Astrocyte of the hippocampus (primary cell): ENCODE data around the gene MYMK.
"Not testable (repeated sequence)": the region's sequence is repeated elsewhere in the genome, so short reads cannot be mapped to it uniquely, and the experiment has no call there.

Experiments
- DNase-seq: peaks from one replicate; pipeline ENCODE4 v3.0.0; 2011; ENCODE audit warnings: low read depth, low spot score

The MYMK gene

GRCh38 chr9:133524679-133525228 is at the start of gene MYMK:
Gene MYMK, minus strand, starts transcription at chr9:133524959. Its CDS starts 115 bp downstream, at chr9:133524844.
- DNase-seq = no peak

GRCh38 chr9:133573791-133574515 is 49.2 kb upstream of the MYMK start:
- no peak for DNase-seq

- peak; percentile 61 for DNase-seq
Measured at GRCh38 chr9:133572821-133573361, 48.1 kb upstream of the MYMK start.

GRCh38 chr9:133571896-133572595 is 47.3 kb upstream of the MYMK start:
- no peak for DNase-seq

- DNase-seq = no peak
Measured at GRCh38 chr9:133571391-133571890, 46.7 kb upstream of the MYMK start.

GRCh38 chr9:133570691-133571080 is 45.9 kb upstream of the MYMK start:
- DNase-seq = no peak

- DNase-seq = no peak
Measured at GRCh38 chr9:133569891-133570690, 45.3 kb upstream of the MYMK start.

GRCh38 chr9:133569121-133569785 is 44.5 kb upstream of the MYMK start:
- no peak for DNase-seq

GRCh38 chr9:133568186-133568585 is 43.4 kb upstream of the MYMK start:
- DNase-seq = no peak

GRCh38 chr9:133566817-133567216 is 42.1 kb upstream of the MYMK start:
- no peak for DNase-seq

GRCh38 chr9:133566382-133566781 is 41.6 kb upstream of the MYMK start:
- DNase-seq = no peak

- DNase-seq = no peak
Measured at GRCh38 chr9:133564451-133565116, 39.8 kb upstream of the MYMK start.

- DNase-seq = not testable (repeated sequence)
Measured at GRCh38 chr9:133563814-133564213, 39.1 kb upstream of the MYMK start.

- DNase-seq = no peak
Measured at GRCh38 chr9:133563291-133563796, 38.6 kb upstream of the MYMK start.

GRCh38 chr9:133562611-133563290 is 38.0 kb upstream of the MYMK start:
- DNase-seq = no peak

- no peak for DNase-seq
Measured at GRCh38 chr9:133561976-133562554, 37.3 kb upstream of the MYMK start.

GRCh38 chr9:133560944-133561343 is 36.2 kb upstream of the MYMK start:
- DNase-seq = no peak

GRCh38 chr9:133560311-133560710 is 35.6 kb upstream of the MYMK start:
- DNase-seq = peak; percentile 58
